ENCODE results near the gene OSR1. TPM values are rescaled to one million over a fixed set of nuclear protein-coding genes. Genes with fewer than 3 reads are reported as not detected.

OSR1 gene
- polyA plus RNA-seq, 1 of the 3 experiments (the other 2 are of a cell fraction): 76.6 TPM

DNA sequence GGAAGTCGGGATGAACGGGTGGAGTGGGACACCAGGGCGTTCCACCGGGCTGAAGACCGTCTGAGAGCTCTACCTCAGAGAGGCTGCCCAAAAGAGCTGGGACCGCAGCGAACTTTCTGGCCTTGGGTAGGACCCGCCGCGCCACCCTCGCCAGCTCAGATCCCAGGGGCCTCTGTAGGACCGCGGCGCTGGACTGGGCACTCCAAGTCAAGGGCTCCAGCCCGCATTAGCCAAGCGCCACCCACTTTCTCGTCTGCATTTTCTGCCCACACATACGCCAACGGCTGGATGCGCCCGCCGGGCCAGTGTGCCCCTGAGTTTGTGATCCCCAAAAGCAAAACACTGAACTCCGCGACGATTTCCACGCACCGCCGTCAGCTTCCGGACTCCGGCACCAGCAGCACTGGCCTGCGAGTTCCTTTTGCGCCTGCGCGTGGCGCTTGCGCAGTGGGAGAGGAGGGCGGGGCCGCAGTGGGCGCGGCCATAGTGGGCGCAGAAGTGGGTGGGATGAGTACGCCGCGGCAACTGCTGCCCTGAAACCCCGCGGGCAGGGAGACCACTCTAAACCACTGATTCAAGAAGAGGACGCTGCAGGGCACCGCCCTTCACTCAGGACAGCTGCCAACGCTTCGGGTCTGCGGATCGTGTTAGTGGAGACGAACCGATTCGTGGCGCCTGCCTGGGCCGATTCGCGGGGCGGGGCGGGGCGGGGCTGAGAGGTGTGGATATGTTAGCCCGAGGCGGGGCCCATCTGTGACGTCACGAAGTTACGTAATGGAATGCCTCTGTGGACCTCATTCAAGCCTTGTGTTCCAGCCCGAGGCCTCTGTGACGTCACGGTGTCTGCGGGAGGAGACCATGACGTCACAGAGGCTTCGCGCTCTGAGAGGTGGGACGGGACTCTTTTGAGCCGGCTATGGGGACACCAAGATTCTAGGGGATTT lies 10.5 kb downstream of the OSR1 start:
- Histone ChIP-seq H3K4me1 (ENCODE audit: control insufficient read depth in 1 of 2, insufficient read depth in 2 of 2, low read depth in 1 of 2, low read length in 1 of 2) (peaks cover 0 to 28% of the 10 kb centered on the region in 2 experiments; a peak in 2 of 4 replicates), H2AFZ (ENCODE audit: low read depth) (peak overlapping the region; percentile 78), H3K9ac (peak overlapping the region; percentile 84), H3K36me3 (replicated peaks in 1 of 2; ENCODE audit: control insufficient read depth in 1 of 2, insufficient read depth in 2 of 2, low read length in 1 of 2) (peaks cover 29% of the 10 kb centered on the region in 2 experiments), H3K4me3 (ENCODE audit: low read depth in 2 of 2, low read length in 1 of 2) (peak overlapping the region; percentile 81 to 99), H3K27ac (ENCODE audit: low read depth in 2 of 2, low read length in 1 of 2) (peak overlapping the region; percentile 86 to 96), H4K20me1 (ENCODE audit: insufficient read depth) (peaks cover 29% of the 10 kb centered on the region), H3K4me2 (peak overlapping the region; percentile 85), H3K79me2 (ENCODE audit: insufficient read depth) (peaks cover 34% of the 10 kb centered on the region), H3K9me3 (no peaks in the 10 kb centered on the region), H3K27me3 (ENCODE audit: insufficient read depth) (no peaks in the 10 kb centered on the region), H3F3A (replicated peaks; ENCODE audit: insufficient read depth) (peaks cover 46% of the 10 kb centered on the region), H3K9me2 (no peaks in the 10 kb centered on the region)
- TF ChIP-seq FOXM1 (IDR thresholded peaks at IDR 0.05; ENCODE audit: low read depth) (no peak; the same call in 1 of the 2 replicates), TAF1 (IDR thresholded peaks at IDR 0.05; ENCODE audit: borderline replicate concordance, low read depth, low read length) (peak; percentile 93), TEAD4 (IDR thresholded peaks at IDR 0.05; ENCODE audit: borderline replicate concordance, insufficient read depth) (no peak; the same call in 1 of the 2 replicates), ELF1 (IDR thresholded peaks at IDR 0.05) (peak; percentile 85), GABPA (IDR thresholded peaks at IDR 0.05; ENCODE audit: low read depth) (0 out of 2 replicates have a peak, but pooled peaks have one; percentile 19), MXI1 (IDR thresholded peaks at IDR 0.05; ENCODE audit: low read depth, low read length) (peak; percentile 87), YY1 (IDR thresholded peaks at IDR 0.05; ENCODE audit: low read depth) (peak; percentile 73), TCF12 (IDR thresholded peaks at IDR 0.05) (peak; percentile 11; the same call in 1 of the 2 replicates), FOSL2 (IDR thresholded peaks at IDR 0.05; ENCODE audit: borderline replicate concordance, low read depth) (no peak), RCOR1 (IDR thresholded peaks at IDR 0.05; ENCODE audit: low read length) (peak; percentile 21; the same call in 1 of the 2 replicates), SIN3A (IDR thresholded peaks at IDR 0.05; ENCODE audit: borderline replicate concordance, low read depth, low read length) (peak; percentile 65; the same call in 1 of the 2 replicates), NRF1 (IDR thresholded peaks at IDR 0.05; ENCODE audit: low read depth, low read length) (peak; percentile 95), SMC3 (IDR thresholded peaks at IDR 0.05; ENCODE audit: low read depth, low read length) (peak; percentile 10; the same call in 1 of the 2 replicates), POLR2AphosphoS5 (IDR thresholded peaks at IDR 0.05; ENCODE audit: low read depth, low read length) (peak; percentile 96), NFIC (IDR thresholded peaks at IDR 0.05; ENCODE audit: borderline replicate concordance) (no peak), JUND (IDR thresholded peaks at IDR 0.05) (peak; percentile 4; the same call in 1 of the 2 replicates)
- TF ChIP-seq, protein P1, sequence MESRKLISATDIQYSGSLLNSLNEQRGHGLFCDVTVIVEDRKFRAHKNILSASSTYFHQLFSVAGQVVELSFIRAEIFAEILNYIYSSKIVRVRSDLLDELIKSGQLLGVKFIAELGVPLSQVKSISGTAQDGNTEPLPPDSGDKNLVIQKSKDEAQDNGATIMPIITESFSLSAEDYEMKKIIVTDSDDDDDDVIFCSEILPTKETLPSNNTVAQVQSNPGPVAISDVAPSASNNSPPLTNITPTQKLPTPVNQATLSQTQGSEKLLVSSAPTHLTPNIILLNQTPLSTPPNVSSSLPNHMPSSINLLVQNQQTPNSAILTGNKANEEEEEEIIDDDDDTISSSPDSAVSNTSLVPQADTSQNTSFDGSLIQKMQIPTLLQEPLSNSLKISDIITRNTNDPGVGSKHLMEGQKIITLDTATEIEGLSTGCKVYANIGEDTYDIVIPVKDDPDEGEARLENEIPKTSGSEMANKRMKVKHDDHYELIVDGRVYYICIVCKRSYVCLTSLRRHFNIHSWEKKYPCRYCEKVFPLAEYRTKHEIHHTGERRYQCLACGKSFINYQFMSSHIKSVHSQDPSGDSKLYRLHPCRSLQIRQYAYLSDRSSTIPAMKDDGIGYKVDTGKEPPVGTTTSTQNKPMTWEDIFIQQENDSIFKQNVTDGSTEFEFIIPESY (IDR thresholded peaks at IDR 0.05; ENCODE audit: borderline replicate concordance, low read depth): peak; percentile 7; the same call in 1 of the 2 replicates
- TF ChIP-seq, protein P2, sequence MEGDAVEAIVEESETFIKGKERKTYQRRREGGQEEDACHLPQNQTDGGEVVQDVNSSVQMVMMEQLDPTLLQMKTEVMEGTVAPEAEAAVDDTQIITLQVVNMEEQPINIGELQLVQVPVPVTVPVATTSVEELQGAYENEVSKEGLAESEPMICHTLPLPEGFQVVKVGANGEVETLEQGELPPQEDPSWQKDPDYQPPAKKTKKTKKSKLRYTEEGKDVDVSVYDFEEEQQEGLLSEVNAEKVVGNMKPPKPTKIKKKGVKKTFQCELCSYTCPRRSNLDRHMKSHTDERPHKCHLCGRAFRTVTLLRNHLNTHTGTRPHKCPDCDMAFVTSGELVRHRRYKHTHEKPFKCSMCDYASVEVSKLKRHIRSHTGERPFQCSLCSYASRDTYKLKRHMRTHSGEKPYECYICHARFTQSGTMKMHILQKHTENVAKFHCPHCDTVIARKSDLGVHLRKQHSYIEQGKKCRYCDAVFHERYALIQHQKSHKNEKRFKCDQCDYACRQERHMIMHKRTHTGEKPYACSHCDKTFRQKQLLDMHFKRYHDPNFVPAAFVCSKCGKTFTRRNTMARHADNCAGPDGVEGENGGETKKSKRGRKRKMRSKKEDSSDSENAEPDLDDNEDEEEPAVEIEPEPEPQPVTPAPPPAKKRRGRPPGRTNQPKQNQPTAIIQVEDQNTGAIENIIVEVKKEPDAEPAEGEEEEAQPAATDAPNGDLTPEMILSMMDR (IDR thresholded peaks at IDR 0.05): no peak
- TF ChIP-seq, protein P3, sequence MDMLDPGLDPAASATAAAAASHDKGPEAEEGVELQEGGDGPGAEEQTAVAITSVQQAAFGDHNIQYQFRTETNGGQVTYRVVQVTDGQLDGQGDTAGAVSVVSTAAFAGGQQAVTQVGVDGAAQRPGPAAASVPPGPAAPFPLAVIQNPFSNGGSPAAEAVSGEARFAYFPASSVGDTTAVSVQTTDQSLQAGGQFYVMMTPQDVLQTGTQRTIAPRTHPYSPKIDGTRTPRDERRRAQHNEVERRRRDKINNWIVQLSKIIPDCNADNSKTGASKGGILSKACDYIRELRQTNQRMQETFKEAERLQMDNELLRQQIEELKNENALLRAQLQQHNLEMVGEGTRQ (IDR thresholded peaks at IDR 0.05; ENCODE audit: borderline replicate concordance, low read depth, low read length): no peak
- TF ChIP-seq, protein P4, sequence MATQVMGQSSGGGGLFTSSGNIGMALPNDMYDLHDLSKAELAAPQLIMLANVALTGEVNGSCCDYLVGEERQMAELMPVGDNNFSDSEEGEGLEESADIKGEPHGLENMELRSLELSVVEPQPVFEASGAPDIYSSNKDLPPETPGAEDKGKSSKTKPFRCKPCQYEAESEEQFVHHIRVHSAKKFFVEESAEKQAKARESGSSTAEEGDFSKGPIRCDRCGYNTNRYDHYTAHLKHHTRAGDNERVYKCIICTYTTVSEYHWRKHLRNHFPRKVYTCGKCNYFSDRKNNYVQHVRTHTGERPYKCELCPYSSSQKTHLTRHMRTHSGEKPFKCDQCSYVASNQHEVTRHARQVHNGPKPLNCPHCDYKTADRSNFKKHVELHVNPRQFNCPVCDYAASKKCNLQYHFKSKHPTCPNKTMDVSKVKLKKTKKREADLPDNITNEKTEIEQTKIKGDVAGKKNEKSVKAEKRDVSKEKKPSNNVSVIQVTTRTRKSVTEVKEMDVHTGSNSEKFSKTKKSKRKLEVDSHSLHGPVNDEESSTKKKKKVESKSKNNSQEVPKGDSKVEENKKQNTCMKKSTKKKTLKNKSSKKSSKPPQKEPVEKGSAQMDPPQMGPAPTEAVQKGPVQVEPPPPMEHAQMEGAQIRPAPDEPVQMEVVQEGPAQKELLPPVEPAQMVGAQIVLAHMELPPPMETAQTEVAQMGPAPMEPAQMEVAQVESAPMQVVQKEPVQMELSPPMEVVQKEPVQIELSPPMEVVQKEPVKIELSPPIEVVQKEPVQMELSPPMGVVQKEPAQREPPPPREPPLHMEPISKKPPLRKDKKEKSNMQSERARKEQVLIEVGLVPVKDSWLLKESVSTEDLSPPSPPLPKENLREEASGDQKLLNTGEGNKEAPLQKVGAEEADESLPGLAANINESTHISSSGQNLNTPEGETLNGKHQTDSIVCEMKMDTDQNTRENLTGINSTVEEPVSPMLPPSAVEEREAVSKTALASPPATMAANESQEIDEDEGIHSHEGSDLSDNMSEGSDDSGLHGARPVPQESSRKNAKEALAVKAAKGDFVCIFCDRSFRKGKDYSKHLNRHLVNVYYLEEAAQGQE (IDR thresholded peaks at IDR 0.05; ENCODE audit: low read depth, low read length): peak; percentile 7; the same call in 1 of the 2 replicates
- TF ChIP-seq, protein P5, sequence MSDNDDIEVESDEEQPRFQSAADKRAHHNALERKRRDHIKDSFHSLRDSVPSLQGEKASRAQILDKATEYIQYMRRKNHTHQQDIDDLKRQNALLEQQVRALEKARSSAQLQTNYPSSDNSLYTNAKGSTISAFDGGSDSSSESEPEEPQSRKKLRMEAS (IDR thresholded peaks at IDR 0.05; ENCODE audit: low read depth): peak; percentile 15
- WGBS (ENCODE audit: low lambda C conversion rate): 2% methylated on average over 53 of the region's 76 CpGs
- DNase-seq: peak; percentile 98
- CTCF ChIA-PET: interaction anchor here (0.5 to 6.2 kb wide), 11 partner anchors 10 to 1968 kb away, joined by 3 to 79 read pairs (median 4); partner anchors contain the start of gene OSR1
- POLR2A ChIA-PET: interaction anchor here (0.6 to 0.8 kb wide), 2 partner anchors 10 to 770 kb away, joined by 3 to 8 read pairs; partner anchors contain the start of gene OSR1

Measured in SK-N-SH (cell line).